Left lung (tissue), 10 donors: Measurements from ENCODE around the gene NR2C1. TPM values are rescaled to one million over a fixed set of nuclear protein-coding genes. Genes with fewer than 3 reads are reported as not detected.
A peak's percentile ranks its signal among the peaks of the same experiment; 100 is the strongest.

Source experiments
- ATAC-seq: fragments of 200-7000 bp; cut with Tn5 transposase; one replicate; pipeline ENCODE4 v1.9.1; 2020; ENCODE audit warnings: moderate library complexity
- DNase-seq, 4 donors: peaks; one replicate each; pipeline ENCODE4 v3.0.0-alpha.2; 2013 to 2020
- H3K27ac ChIP-seq, 2 donors: fragments of 200-600 bp; sonication (generic) in 1 of 2; one replicate each; pipeline versions ENCODE4 v1.5.0 to v1.8.0; 2020 to 2021
- H3K27me3 ChIP-seq, 2 donors: fragments of 200-600 bp; sonication (generic) in 1 of 2; one replicate each; pipeline versions ENCODE4 v1.5.0 to v1.8.0; 2020 to 2021
- H3K36me3 ChIP-seq, 2 donors: fragments of 200-600 bp; sonication (generic) in 1 of 2; one replicate each; pipeline versions ENCODE4 v1.5.0 to v1.8.0; 2020 to 2021
- H3K4me1 ChIP-seq, 2 donors: fragments of 200-600 bp; one replicate each; pipeline ENCODE4 v1.8.0; 2021
- H3K4me3 ChIP-seq, 2 donors: fragments of 200-600 bp; sonication (generic) in 1 of 2; one replicate each; pipeline versions ENCODE4 v1.5.0 to v1.8.0; 2020 to 2021; ENCODE audit warnings: mild to moderate bottlenecking in 1 of 2
- H3K9me3 ChIP-seq, 2 donors: fragments of 200-600 bp; sonication (generic) in 1 of 2; one replicate each; pipeline versions ENCODE4 v1.5.0 to v1.8.0; 2020 to 2021
- intact Hi-C, 2 donors: fragments of 100-400 bp; cut with DNase I; formaldehyde crosslinking; loops; one replicate each; pipeline versions ENCODE4 v1.11.2 to v1.14.2; 2022
- polyA plus RNA-seq, 6 donors: library from polyadenylated mRNA; unstranded; fragments of 120-200 nt; gene quantifications; one replicate each; pipeline ENCODE4 v1.2.1, GENCODE V29; 2013; ENCODE audit not compliant: insufficient read length in 6 of 6
- total RNA-seq, 2 donors: library from RNA; stranded (reverse); fragmentation: NEBNext Ultra II Directional; extraction: Animal tissue kit (Norgen Biotek cat#: 25700); gene quantifications; one replicate each; pipeline ENCODE4 v1.2.1, GENCODE V29; 2021
- TF ChIP-seq, protein P1 (sequence below), 2 donors: fragments of 200-600 bp; sonication (generic) in 1 of 2; IDR thresholded peaks; one replicate each; pipeline versions ENCODE4 v1.5.0 to v1.8.0; 2021; ENCODE audit warnings: antibody characterized with exemption in 2 of 2
- donor health status: DM: no; HTN: yes; CAD: no.
- donor health status: DM: no; HTN: no; CAD: no.

NR2C1 gene
- total and polyA plus RNA-seq, 8 donors: 28.8 to 100.0 (median 75.3) TPM

DNA sequence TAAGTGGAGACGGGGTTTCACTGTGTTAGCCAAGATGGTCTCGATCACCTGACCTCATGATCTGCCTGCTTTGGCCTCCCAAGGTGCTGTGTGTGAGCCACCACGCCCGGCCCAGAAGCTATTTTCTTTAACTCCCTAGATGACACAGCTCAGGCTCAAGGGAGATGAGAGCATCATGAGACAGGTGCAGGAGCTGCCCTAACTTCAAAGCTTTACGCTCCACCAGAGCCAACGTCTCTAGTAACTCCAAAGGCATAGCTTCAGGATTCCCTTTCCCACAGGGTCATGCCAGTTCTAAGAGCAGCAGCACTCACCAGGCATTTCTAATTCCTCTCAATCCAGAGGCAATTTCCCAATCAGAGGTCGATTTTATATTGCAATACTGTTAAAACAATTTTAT lies 91.0 kb downstream of the NR2C1 start:
- DNase-seq (no peak), ATAC-seq (no peak)
- peaks cover 0 to 9% of the 10 kb centered on the region in 2 donors for H3K36me3 ChIP-seq
- H3K27ac ChIP-seq: no peak overlapping the region
- no peak overlapping the region for H3K4me3 ChIP-seq
- intact Hi-C loops: no loop called here
- TF ChIP-seq, protein P1, sequence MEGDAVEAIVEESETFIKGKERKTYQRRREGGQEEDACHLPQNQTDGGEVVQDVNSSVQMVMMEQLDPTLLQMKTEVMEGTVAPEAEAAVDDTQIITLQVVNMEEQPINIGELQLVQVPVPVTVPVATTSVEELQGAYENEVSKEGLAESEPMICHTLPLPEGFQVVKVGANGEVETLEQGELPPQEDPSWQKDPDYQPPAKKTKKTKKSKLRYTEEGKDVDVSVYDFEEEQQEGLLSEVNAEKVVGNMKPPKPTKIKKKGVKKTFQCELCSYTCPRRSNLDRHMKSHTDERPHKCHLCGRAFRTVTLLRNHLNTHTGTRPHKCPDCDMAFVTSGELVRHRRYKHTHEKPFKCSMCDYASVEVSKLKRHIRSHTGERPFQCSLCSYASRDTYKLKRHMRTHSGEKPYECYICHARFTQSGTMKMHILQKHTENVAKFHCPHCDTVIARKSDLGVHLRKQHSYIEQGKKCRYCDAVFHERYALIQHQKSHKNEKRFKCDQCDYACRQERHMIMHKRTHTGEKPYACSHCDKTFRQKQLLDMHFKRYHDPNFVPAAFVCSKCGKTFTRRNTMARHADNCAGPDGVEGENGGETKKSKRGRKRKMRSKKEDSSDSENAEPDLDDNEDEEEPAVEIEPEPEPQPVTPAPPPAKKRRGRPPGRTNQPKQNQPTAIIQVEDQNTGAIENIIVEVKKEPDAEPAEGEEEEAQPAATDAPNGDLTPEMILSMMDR (IDR thresholded peaks at IDR 0.05): no peak
- H3K4me1 ChIP-seq: no peaks in the 10 kb centered on the region
- H3K9me3 ChIP-seq: no peaks in the 10 kb centered on the region
- H3K27me3 ChIP-seq: no peaks in the 10 kb centered on the region

DNA sequence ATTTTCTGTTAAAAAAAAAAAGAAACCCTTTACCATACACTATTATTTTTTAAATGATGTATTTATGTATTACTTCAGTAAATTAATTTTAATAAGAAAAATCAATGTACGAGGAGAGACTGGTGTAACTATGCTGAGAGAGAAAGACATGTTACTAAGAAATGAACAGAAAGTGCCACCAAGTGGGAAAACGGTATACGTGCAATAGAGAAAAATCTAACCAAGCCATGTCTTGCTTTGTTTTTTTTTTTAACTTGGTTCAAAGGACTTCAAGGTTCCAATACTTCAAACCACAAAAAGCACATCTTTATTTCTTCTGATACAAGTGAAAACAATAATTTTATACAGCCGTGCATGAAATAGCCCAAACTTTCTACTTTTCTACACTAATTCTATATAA lies 92.8 kb downstream of the NR2C1 start:
- intact Hi-C loops: no loop called here
- Histone ChIP-seq H3K27ac (no peak overlapping the region), H3K36me3 (peaks cover 0 to 9% of the 10 kb centered on the region in 2 donors), H3K9me3 (no peaks in the 10 kb centered on the region), H3K4me3 (no peak overlapping the region), H3K4me1 (no peaks in the 10 kb centered on the region), H3K27me3 (no peaks in the 10 kb centered on the region)
- TF ChIP-seq, protein P1 (IDR thresholded peaks at IDR 0.05): no peak
- DNase-seq (peak in 2 of 4 donors; percentile 9 to 19), ATAC-seq (no peak)

DNA sequence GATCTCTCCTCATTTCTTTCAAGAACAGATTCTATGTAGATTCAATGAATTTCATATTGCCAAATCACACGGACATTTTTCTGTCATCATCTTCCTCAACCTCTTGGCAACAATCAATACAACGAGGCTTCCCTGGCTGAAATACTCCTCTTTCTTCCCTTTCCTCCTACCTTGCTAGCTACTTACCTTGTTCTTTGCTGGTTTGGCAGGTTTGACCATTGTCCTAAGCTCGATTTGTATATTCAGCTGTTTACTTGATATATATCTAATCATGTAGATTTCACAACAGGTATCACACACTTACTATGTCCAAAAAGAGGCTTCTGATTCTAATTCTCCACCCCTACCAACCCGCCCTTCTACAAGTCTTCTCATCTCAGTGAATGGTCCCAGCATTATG lies 93.5 kb downstream of the NR2C1 start:
- ATAC-seq: no peak
- intact Hi-C loops: no loop called here
- TF ChIP-seq, protein P1 (IDR thresholded peaks at IDR 0.05): no peak
- H3K36me3 ChIP-seq: peaks cover 0 to 9% of the 10 kb centered on the region in 2 donors
- H3K27ac ChIP-seq: no peak overlapping the region
- no peaks in the 10 kb centered on the region for H3K27me3 ChIP-seq
- no peak overlapping the region for H3K4me3 ChIP-seq
- H3K9me3 ChIP-seq: no peaks in the 10 kb centered on the region
- H3K4me1 ChIP-seq: no peaks in the 10 kb centered on the region
- no peak for DNase-seq

DNA sequence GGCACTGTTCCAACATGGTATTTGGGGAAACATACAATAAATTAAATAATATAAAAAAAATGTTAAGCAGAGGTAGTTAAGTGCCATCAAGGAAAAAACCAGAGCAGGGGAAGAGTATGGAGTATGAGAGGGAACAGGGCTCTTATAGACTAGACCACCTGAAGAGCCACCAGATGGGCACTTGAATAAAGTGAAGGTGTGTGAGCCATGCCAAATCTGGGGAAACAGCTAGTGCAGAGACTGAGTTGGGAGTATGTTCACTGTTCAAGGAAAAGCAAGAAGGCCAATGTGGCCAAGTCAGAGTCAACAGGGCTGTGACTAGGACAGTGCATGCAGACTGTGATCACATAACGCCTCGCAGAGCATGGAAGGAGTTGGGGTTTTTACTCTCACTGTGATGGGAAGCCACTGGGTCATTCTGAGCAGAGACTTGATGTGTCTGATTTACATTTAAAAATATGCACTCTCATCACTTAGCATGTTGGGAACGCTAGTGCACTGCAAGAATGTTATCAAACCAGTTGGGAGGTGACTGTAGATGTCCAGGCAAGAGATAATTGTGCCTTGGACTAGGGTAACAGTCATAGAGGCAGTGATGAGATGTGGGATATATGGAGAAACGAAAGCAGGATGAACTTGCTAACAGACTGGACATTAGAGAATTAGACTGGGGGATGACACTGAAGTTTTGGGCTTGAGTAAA lies 95.5 kb downstream of the NR2C1 start:
- H3K4me1 ChIP-seq: no peaks in the 10 kb centered on the region
- no peak overlapping the region for H3K4me3 ChIP-seq
- no peak for DNase-seq
- intact Hi-C loops: no loop called here
- no peaks in the 10 kb centered on the region for H3K27me3 ChIP-seq
- H3K36me3 ChIP-seq: peaks cover 0 to 3% of the 10 kb centered on the region in 2 donors
- H3K27ac ChIP-seq: no peak overlapping the region
- TF ChIP-seq, protein P1 (IDR thresholded peaks at IDR 0.05): no peak
- ATAC-seq: no peak
- no peaks in the 10 kb centered on the region for H3K9me3 ChIP-seq

DNA sequence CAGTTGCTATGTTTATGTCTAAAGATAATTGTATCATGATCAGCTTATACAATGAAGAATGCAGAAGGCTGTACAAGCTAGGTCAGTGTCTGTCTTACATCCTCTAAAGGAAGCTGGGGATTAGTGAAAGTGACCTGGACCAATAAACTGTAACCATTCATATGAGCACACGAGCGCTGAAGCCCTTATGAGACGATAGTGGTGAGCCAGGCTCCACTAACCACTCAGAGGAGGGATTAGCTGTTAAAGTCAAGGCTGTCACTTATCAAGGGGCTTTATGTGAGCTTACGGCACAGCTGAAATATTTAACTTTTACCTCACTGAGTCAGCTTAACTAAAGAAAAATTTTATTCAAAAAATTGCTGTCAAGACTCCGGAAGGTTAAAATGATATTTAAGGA lies 100.2 kb downstream of the NR2C1 start:
- DNase-seq: no peak
- Histone ChIP-seq H3K36me3 (peaks cover 0 to 22% of the 10 kb centered on the region in 2 donors), H3K27ac (no peak overlapping the region), H3K4me1 (no peaks in the 10 kb centered on the region), H3K4me3 (no peak overlapping the region), H3K27me3 (no peaks in the 10 kb centered on the region), H3K9me3 (no peaks in the 10 kb centered on the region)
- ATAC-seq: no peak
- intact Hi-C loops: no loop called here
- TF ChIP-seq, protein P1 (IDR thresholded peaks at IDR 0.05): no peak
